Neural progenitor cell (in vitro differentiated cells): ENCODE measurements around the gene TNFRSF6B. TPM values are rescaled to one million over a fixed set of nuclear protein-coding genes. Genes with fewer than 3 reads are reported as not detected.

Source experiments
- DNase-seq: peaks from one replicate; pipeline ENCODE4 v3.0.0-alpha.2; 2016; ENCODE audit warnings: low spot score
- H2AFZ ChIP-seq: fragments of 200-600 bp; sonication (generic); replicated peaks from 2 replicates; pipeline ENCODE4 v1.6.1; 2016; ENCODE audit warnings: antibody characterized with exemption
- H3F3A ChIP-seq: fragments of 200-600 bp; sonication (generic); 2 replicates; pipeline ENCODE4 v1.6.1; 2016; ENCODE audit warnings: antibody characterized with exemption, low read depth
- H3K27ac ChIP-seq: fragments of 200-600 bp; sonication (generic); 2 replicates; pipeline ENCODE4 v1.5.1; 2016; ENCODE audit warnings: mild to moderate bottlenecking
- H3K27me3 ChIP-seq: fragments of 200-600 bp; sonication (generic); 2 replicates; pipeline ENCODE4 v1.6.1; 2016; ENCODE audit warnings: mild to moderate bottlenecking, moderate library complexity
- H3K36me3 ChIP-seq: fragments of 200-600 bp; sonication (generic); 2 replicates; pipeline ENCODE4 v1.5.1; 2016
- H3K4me1 ChIP-seq: fragments of 200-600 bp; sonication (generic); 2 replicates; pipeline ENCODE4 v1.6.1; 2016; ENCODE audit warnings: mixed run types
- H3K4me2 ChIP-seq: fragments of 200-600 bp; sonication (generic); 2 replicates; pipeline ENCODE4 v1.6.1; 2016
- H3K4me3 ChIP-seq: fragments of 200-600 bp; sonication (generic); 2 replicates; pipeline ENCODE4 v1.5.1; 2016
- H3K79me2 ChIP-seq: fragments of 200-600 bp; sonication (generic); 2 replicates; pipeline ENCODE4 v1.6.1; 2016; ENCODE audit warnings: low read depth
- H3K9ac ChIP-seq: fragments of 200-600 bp; sonication (generic); 2 replicates; pipeline ENCODE4 v1.6.1; 2016
- H3K9me3 ChIP-seq: fragments of 200-600 bp; sonication (generic); 2 replicates; pipeline ENCODE4 v1.5.1; 2016; ENCODE audit warnings: low read depth
- H4K20me1 ChIP-seq: fragments of 200-600 bp; sonication (generic); 2 replicates; pipeline ENCODE4 v1.6.1; 2016; ENCODE audit warnings: low read depth
- H3K27ac Mint-ChIP-seq: 3 replicates; pipeline ENCODE4 v1.8.0; 2021; ENCODE audit warnings: mixed read lengths
- H3K27me3 Mint-ChIP-seq: 2 replicates; pipeline ENCODE4 v1.8.0; 2022; ENCODE audit warnings: low read depth, mild to moderate bottlenecking, inconsistent platforms, moderate library complexity, mixed read lengths; ENCODE audit not compliant: insufficient read depth
- H3K36me3 Mint-ChIP-seq: 3 replicates; pipeline ENCODE4 v1.8.0; 2021; ENCODE audit warnings: mixed read lengths
- H3K4me1 Mint-ChIP-seq: 3 replicates; pipeline ENCODE4 v1.8.0; 2021; ENCODE audit warnings: mixed read lengths
- H3K4me3 Mint-ChIP-seq: 3 replicates; pipeline ENCODE4 v1.8.0; 2021; ENCODE audit warnings: mild to moderate bottlenecking, moderate library complexity, mixed read lengths
- H3K9me3 Mint-ChIP-seq: 3 replicates; pipeline ENCODE4 v1.8.0; 2020; ENCODE audit warnings: mixed read lengths
- CTCF ChIP-seq: fragments of 200-600 bp; sonication (generic); IDR thresholded peaks from 2 replicates; pipeline ENCODE4 v1.5.1; 2017; ENCODE audit warnings: antibody characterized with exemption, mild to moderate bottlenecking
- EZH2 ChIP-seq: fragments of 200-600 bp; sonication (generic); IDR thresholded peaks from 2 replicates; pipeline ENCODE4 v1.6.1; 2017; ENCODE audit warnings: antibody characterized with exemption, mild to moderate bottlenecking, moderate library complexity
- EZH2phosphoT487 ChIP-seq: fragments of 200-600 bp; sonication (generic); IDR thresholded peaks from 2 replicates; pipeline ENCODE4 v1.6.1; 2017; ENCODE audit warnings: antibody characterized with exemption
- small RNA-seq: library from RNA; depleted of rRNA; stranded (forward); fragments of <200 nt; gene quantifications from one replicate; pipeline ENCODE3, GENCODE V24; 2015
- total RNA-seq: library from RNA; depleted of rRNA; stranded (reverse); fragments of >200 nt; gene quantifications from 2 replicates; pipeline ENCODE4 v1.2.3, GENCODE V29; 2015; ENCODE audit warnings: low replicate concordance

TNFRSF6B gene
- total RNA-seq, 1 donor from 2014 or later: not detected

- Mint-ChIP-seq H3K4me3 (no peak overlapping the region), H3K9me3 (no peaks in the 10 kb centered on the region), H3K27ac (no peak overlapping the region), H3K36me3 (peaks cover 4% of the 10 kb centered on the region), H3K4me1 (peaks cover 6% of the 10 kb centered on the region), H3K27me3 (peaks cover 9% of the 10 kb centered on the region)
- TF ChIP-seq EZH2phosphoT487 (no peak), CTCF (no peak), EZH2 (no peak)
- H3K79me2 ChIP-seq: peaks cover under 1% of the 10 kb centered on the region
- H3K4me2 ChIP-seq: no peak overlapping the region
- no peak overlapping the region for H2AFZ ChIP-seq
- H3K4me3 ChIP-seq: no peak overlapping the region
- peaks cover 2% of the 10 kb centered on the region for H4K20me1 ChIP-seq
- H3F3A ChIP-seq: peaks cover 13% of the 10 kb centered on the region
- H3K36me3 ChIP-seq: no peaks in the 10 kb centered on the region
- DNase-seq: no peak
- no peak overlapping the region for H3K9ac ChIP-seq
- H3K9me3 ChIP-seq: no peaks in the 10 kb centered on the region
- H3K4me1 ChIP-seq: no peaks in the 10 kb centered on the region
- no peaks in the 10 kb centered on the region for H3K27me3 ChIP-seq
- H3K27ac ChIP-seq: no peak overlapping the region
These were observed 50.4 kb downstream of the TNFRSF6B start for GRCh38 chr20:63746751-63747315.

- H3K36me3 Mint-ChIP-seq: peaks cover 4% of the 10 kb centered on the region
- no peak overlapping the region for H2AFZ ChIP-seq
- H3K36me3 ChIP-seq: no peaks in the 10 kb centered on the region
- no peak overlapping the region for H3K4me3 ChIP-seq
- TF ChIP-seq CTCF (no peak), EZH2 (no peak), EZH2phosphoT487 (no peak)
- no peaks in the 10 kb centered on the region for H4K20me1 ChIP-seq
- no peak overlapping the region for H3K27ac ChIP-seq
- no peak overlapping the region for H3K4me2 ChIP-seq
- no peak overlapping the region for H3K27ac Mint-ChIP-seq
- H3K4me1 Mint-ChIP-seq: peaks cover 7% of the 10 kb centered on the region
- peaks cover 13% of the 10 kb centered on the region for H3F3A ChIP-seq
- no peaks in the 10 kb centered on the region for H3K27me3 ChIP-seq
- DNase-seq: no peak
- no peaks in the 10 kb centered on the region for H3K79me2 ChIP-seq
- no peaks in the 10 kb centered on the region for H3K9me3 Mint-ChIP-seq
- H3K4me3 Mint-ChIP-seq: no peak overlapping the region
- no peaks in the 10 kb centered on the region for H3K9me3 ChIP-seq
- no peak overlapping the region for H3K9ac ChIP-seq
- no peaks in the 10 kb centered on the region for H3K4me1 ChIP-seq
- peaks cover 9% of the 10 kb centered on the region for H3K27me3 Mint-ChIP-seq
These were observed 51.2 kb downstream of the TNFRSF6B start for GRCh38 chr20:63747622-63748069.

Small RNA genes within 50 kb of the gene (small RNA-seq; reads per million reads assigned to genes)
- gene LIME1 (not detected), gene TNFRSF6B (not detected)

Other genes starting within 250 kb of the TNFRSF6B start
- 39.5 and 106 TPM in 2 replicates for gene KCNQ2, start 224.0 kb upstream of the TNFRSF6B start, total RNA-seq
- gene EEF1A2, start 197.6 kb upstream of the TNFRSF6B start, total RNA-seq: 0.54 and 1.5 TPM in 2 replicates
- 4.1 and 82.2 TPM in 2 replicates for gene PPDPF, start 175.9 kb upstream of the TNFRSF6B start, total RNA-seq
- gene PTK6, start 159.3 kb upstream of the TNFRSF6B start, total RNA-seq: not detected in 2 replicates
- gene SRMS, start 148.9 kb upstream of the TNFRSF6B start, total RNA-seq: not detected in 2 replicates
- 0.39 and 9.0 TPM in 2 replicates for gene FNDC11, start 142.5 kb upstream of the TNFRSF6B start, total RNA-seq
- gene HELZ2, start 122.4 kb upstream of the TNFRSF6B start, total RNA-seq: 2.9 and 17.7 TPM in 2 replicates
- gene GMEB2, start 69.6 kb upstream of the TNFRSF6B start, total RNA-seq: 8.0 and 18.6 TPM in 2 replicates
- 3.3 and 6.1 TPM in 2 replicates for gene STMN3, start 43.2 kb upstream of the TNFRSF6B start, total RNA-seq
- gene RTEL1, start 38.3 kb upstream of the TNFRSF6B start, total RNA-seq: 6.0 and 16.7 TPM in 2 replicates
- gene ARFRP1, start 11.3 kb downstream of the TNFRSF6B start, total RNA-seq: 18.3 and 32.6 TPM in 2 replicates
- 8.2 and 26.8 TPM in 2 replicates for gene ZGPAT, start 11.4 kb downstream of the TNFRSF6B start, total RNA-seq
- 0.47 and 10.9 TPM in 2 replicates for gene LIME1, start 40.0 kb downstream of the TNFRSF6B start, total RNA-seq
- 12.0 and 58.0 TPM in 2 replicates for gene SLC2A4RG, start 43.1 kb downstream of the TNFRSF6B start, total RNA-seq
- gene ZBTB46, start 134.6 kb downstream of the TNFRSF6B start, total RNA-seq: 8.1 and 13.9 TPM in 2 replicates
- gene ABHD16B, start 164.8 kb downstream of the TNFRSF6B start, total RNA-seq: not detected in 2 replicates
- 66.6 and 80.1 TPM in 2 replicates for gene TPD52L2, start 168.6 kb downstream of the TNFRSF6B start, total RNA-seq
- 17.2 and 37.9 TPM in 2 replicates for gene DNAJC5, start 198.5 kb downstream of the TNFRSF6B start, total RNA-seq